GM19468 (cell line): Measurements from ENCODE around the gene GNB2.

Experiments
- ATAC-seq: cut with Tn5 transposase; IDR thresholded peaks from one replicate; pipeline ENCODE4 v1.9.1; 2021; ENCODE audit warnings: mild to moderate bottlenecking, moderate library complexity, moderate number of reproducible peaks; ENCODE audit not compliant: unreplicated experiment; ENCODE audit errors: extremely low read depth

Gene GNB2

GRCh38 chr7:100673302-100673941, at the start of gene GNB2:
Gene GNB2 (plus strand): TSS chr7:100673740. CDS start chr7:100676266, 2,526 bp downstream.
- peak; percentile 41 for ATAC-seq

- no peak for ATAC-seq
These were observed 49.4 kb upstream of the GNB2 start for GRCh38 chr7:100623951-100624824.

- no peak for ATAC-seq
These were observed 47.5 kb upstream of the GNB2 start for GRCh38 chr7:100626055-100626454.

- no peak for ATAC-seq
These were observed 46.9 kb upstream of the GNB2 start for GRCh38 chr7:100626530-100627237.

GRCh38 chr7:100627238-100627549, 46.3 kb upstream of the GNB2 start:
- no peak for ATAC-seq

GRCh38 chr7:100629117-100629716, 44.3 kb upstream of the GNB2 start:
- ATAC-seq, result no peak

GRCh38 chr7:100630066-100630465, 43.5 kb upstream of the GNB2 start:
- no peak for ATAC-seq

GRCh38 chr7:100632951-100633717, 40.4 kb upstream of the GNB2 start:
- ATAC-seq, result no peak

GRCh38 chr7:100639995-100640516, 33.5 kb upstream of the GNB2 start:
- ATAC-seq, result no peak

GRCh38 chr7:100640517-100641440, 32.8 kb upstream of the GNB2 start:
- ATAC-seq, result no peak

GRCh38 chr7:100641463-100641859, 32.1 kb upstream of the GNB2 start, which contains the start of gene TFR2:
Gene TFR2 (minus strand): TSS chr7:100641552. CDS start chr7:100641509, 43 bp downstream.
- no peak for ATAC-seq

GRCh38 chr7:100641860-100642533, 31.5 kb upstream of the GNB2 start:
- ATAC-seq, result no peak

GRCh38 chr7:100642534-100642907, 31.0 kb upstream of the GNB2 start:
- no peak for ATAC-seq

- no peak for ATAC-seq
These were observed 23.5 kb upstream of the GNB2 start for GRCh38 chr7:100649826-100650565.

- no peak for ATAC-seq
These were observed 18.4 kb upstream of the GNB2 start for GRCh38 chr7:100654908-100655831.

- no peak for ATAC-seq
These were observed 17.4 kb upstream of the GNB2 start, which contains the start of gene ACTL6B for GRCh38 chr7:100655908-100656674. Gene ACTL6B (minus strand): TSS chr7:100656448. CDS start chr7:100656354, 94 bp downstream.
